ENCODE results near the gene KCTD16.

- TF ChIP-seq CTCF (IDR thresholded peaks at IDR 0.05; ENCODE audit: poor library complexity), result no peak
- no peak for TF ChIP-seq EZH2 (IDR thresholded peaks at IDR 0.05; ENCODE audit: borderline replicate concordance)
- no peak for TF ChIP-seq EZH2phosphoT487 (IDR thresholded peaks at IDR 0.05; ENCODE audit: low read depth, severe bottlenecking, unreplicated experiment)
Observed at GRCh38 chr5:144131261-144131660, 39.4 kb upstream of the KCTD16 start.
